Panc1 (cell line): ENCODE data around the gene ITGB5. TPM values are rescaled to one million over a fixed set of nuclear protein-coding genes. Genes with fewer than 3 reads are reported as not detected.

Experiments used
- ATAC-seq: fragments of 200-7000 bp; cut with Tn5 transposase; 2 replicates; pipeline ENCODE4 v1.9.1; 2020; ENCODE audit warnings: mild to moderate bottlenecking, moderate library complexity
- BruUV-seq: library from RNA; stranded (reverse); fragments of 400-500 nt; replicated peaks from 2 replicates; lab custom pipeline; 2021; lab: Mats Ljungman, UMichigan
- CTCF ChIA-PET: fragments of 300-600 bp; sonication (Branson Sonifier 250); formaldehyde crosslinking; loops from one replicate; lab custom pipeline; 2022; ENCODE audit warnings: antibody characterized with exemption; lab: Charles Lee
- POLR2A ChIA-PET: fragments of 300-600 bp; sonication (Branson Sonifier 250); formaldehyde crosslinking; loops from one replicate; lab custom pipeline; 2022; ENCODE audit warnings: antibody characterized with exemption; lab: Charles Lee
- DNase-seq: peaks from one replicate; pipeline ENCODE4 v3.0.0-alpha.2; 2010; ENCODE audit warnings: low read depth, low spot score
- H3K27ac ChIP-seq: 2 replicates; pipeline ENCODE4 v1.5.1; 2011; ENCODE audit warnings: mild to moderate bottlenecking, low read length, inconsistent platforms
- H3K27me3 ChIP-seq: fragments of 200-500 bp; sonication (Bioruptor generic); 2 replicates; pipeline ENCODE4 v1.6.0; 2014; ENCODE audit warnings: low read length, inconsistent platforms; ENCODE audit not compliant: control insufficient read depth, insufficient read depth
- H3K36me3 ChIP-seq: fragments of 200-500 bp; sonication (Bioruptor generic); 2 replicates; pipeline ENCODE4 v1.5.1; 2014; ENCODE audit warnings: inconsistent platforms, mild to moderate bottlenecking, low read length, moderate library complexity; ENCODE audit not compliant: control insufficient read depth, insufficient read depth
- H3K4me1 ChIP-seq: 2 replicates; pipeline ENCODE4 v1.5.1; 2011; ENCODE audit warnings: inconsistent platforms, mild to moderate bottlenecking, low read length, moderate library complexity; ENCODE audit not compliant: control insufficient read depth, insufficient read depth
- H3K4me3 ChIP-seq, 2 experiments: 2 replicates each; pipeline ENCODE4 v1.5.1; 2011 to 2012; ENCODE audit warnings: low read depth in 2 of 2, low read length in 2 of 2, mild to moderate bottlenecking in 2 of 2, inconsistent platforms in 1 of 2, moderate library complexity in 1 of 2
- H3K9me3 ChIP-seq: fragments of 200-500 bp; sonication (Bioruptor generic); 2 replicates; pipeline ENCODE4 v1.5.1; 2014; ENCODE audit warnings: low read depth, mild to moderate bottlenecking, inconsistent platforms, low read length, moderate library complexity; ENCODE audit not compliant: control insufficient read depth, insufficient read depth
- CTCF ChIP-seq: fragments of 450-650 bp; IDR thresholded peaks from 2 replicates; pipeline ENCODE4 v1.5.1; 2017; ENCODE audit warnings: mild to moderate bottlenecking
- POLR2AphosphoS5 ChIP-seq: IDR thresholded peaks from 2 replicates; pipeline ENCODE4 v1.6.1; 2012; ENCODE audit warnings: mild to moderate bottlenecking, low read depth, low read length, moderate library complexity
- REST ChIP-seq, 2 experiments: IDR thresholded peaks; 2 replicates each; pipeline ENCODE4 v1.6.1; 2011 to 2012; ENCODE audit warnings: low read depth in 2 of 2, control low read depth in 1 of 2, low read length in 1 of 2, mild to moderate bottlenecking in 1 of 2, moderate library complexity in 1 of 2; ENCODE audit not compliant: insufficient read depth in 1 of 2
- SIN3A ChIP-seq: IDR thresholded peaks from 2 replicates; pipeline ENCODE4 v1.6.1; 2012; ENCODE audit warnings: low read depth, mild to moderate bottlenecking, low read length, moderate library complexity, borderline replicate concordance; ENCODE audit not compliant: insufficient read depth
- TCF7L2 ChIP-seq: IDR thresholded peaks from 2 replicates; pipeline ENCODE4 v1.6.1; 2011; ENCODE audit warnings: mild to moderate bottlenecking, low read depth, low read length, inconsistent platforms
- in situ Hi-C: cut with HindIII; loops from 2 replicates; pipeline ENCODE4 v1.10.0; 2016; ENCODE audit warnings: low sequenced_read_pairs, low pct_unique_long_range_greater_than_20kb
- intact Hi-C: fragments of 100-400 bp; cut with micrococcal nuclease; formaldehyde crosslinking; loops from one replicate; pipeline ENCODE4 v1.10.0; 2022; ENCODE audit not compliant: unreplicated experiment
- total RNA-seq: library from RNA; stranded (reverse); gene quantifications from one replicate; pipeline ENCODE4 v1.2.1, GENCODE V29; 2021; ENCODE audit not compliant: unreplicated experiment

The ITGB5 gene
- total RNA-seq, 1 experiment from 2014 or later: 446 TPM

DNA sequence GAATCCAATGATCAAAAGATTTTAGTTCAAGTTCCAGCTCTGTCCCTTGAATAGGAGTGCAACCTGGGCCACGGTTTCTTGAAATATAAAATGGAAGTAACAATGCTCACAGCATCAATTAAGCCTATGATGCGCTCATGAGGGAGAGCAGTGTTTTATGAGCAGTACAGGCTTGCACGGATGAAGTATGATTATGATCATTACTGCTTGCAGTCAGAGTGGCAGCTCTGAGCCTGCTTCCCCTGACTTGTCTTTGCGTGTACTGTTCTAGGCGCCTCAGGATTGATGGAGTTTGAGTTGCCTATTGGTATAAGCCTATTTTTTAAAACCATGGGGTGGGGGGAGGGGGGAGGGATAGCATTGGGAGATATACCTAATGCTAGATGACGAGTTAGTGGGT lies 37.0 kb downstream of the ITGB5 start:
- intact Hi-C loops (no loop called here), in situ Hi-C loops (no loop called here)
- Histone ChIP-seq H3K27me3 (no peaks in the 10 kb centered on the region), H3K9me3 (no peaks in the 10 kb centered on the region), H3K4me3 (no peak overlapping the region), H3K27ac (no peak overlapping the region), H3K36me3 (no peaks in the 10 kb centered on the region; the same call in 1 of the 2 replicates), H3K4me1 (peaks cover 12% of the 10 kb centered on the region)
- ATAC-seq: no peak
- no peak for DNase-seq
- BruUV-seq: no TSS peak
- ChIA-PET CTCF (interaction anchor here (1.3 kb wide), 1 partner anchor 64 kb away, joined by 3 read pairs; no protein-coding TSS in a partner anchor), POLR2A (no interaction called here)
- TF ChIP-seq TCF7L2 (no peak), REST (IDR thresholded peaks at IDR 0.05; ENCODE audit: insufficient read depth in 1 of 2, low read depth in 2 of 2, low read length in 1 of 2) (no peak), POLR2AphosphoS5 (no peak), SIN3A (no peak), CTCF (no peak)

DNA sequence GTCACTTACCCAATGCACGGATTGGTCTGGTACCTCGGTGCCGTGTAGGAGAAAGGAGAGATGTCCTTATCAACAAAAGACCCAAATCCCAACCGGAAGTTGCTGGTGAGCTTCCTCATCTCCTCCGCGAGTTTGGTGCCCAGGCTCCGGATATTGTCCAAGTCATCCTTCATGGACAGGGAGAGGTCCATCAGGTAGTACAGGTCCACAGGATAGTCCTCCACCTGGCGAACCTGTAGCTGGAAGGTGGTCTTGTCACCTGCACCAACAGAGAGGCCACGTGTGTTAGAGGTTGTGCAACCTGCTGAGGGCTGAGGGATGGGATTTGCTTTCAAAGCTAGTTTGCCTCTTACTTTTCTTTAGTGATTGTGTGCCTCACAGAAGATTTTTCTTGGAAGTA lies 38.9 kb downstream of the ITGB5 start:
- H3K27ac ChIP-seq: no peak overlapping the region
- no peak for ATAC-seq
- CTCF ChIA-PET: no interaction called here
- POLR2A ChIA-PET: no interaction called here
- no peak overlapping the region for H3K4me3 ChIP-seq
- TF ChIP-seq CTCF (no peak), TCF7L2 (no peak), POLR2AphosphoS5 (no peak), SIN3A (no peak), REST (IDR thresholded peaks at IDR 0.05; ENCODE audit: insufficient read depth in 1 of 2, low read depth in 2 of 2, low read length in 1 of 2) (no peak)
- BruUV-seq: no TSS peak
- no peaks in the 10 kb centered on the region for H3K9me3 ChIP-seq
- no peaks in the 10 kb centered on the region for H3K27me3 ChIP-seq
- intact Hi-C loops: no loop called here
- in situ Hi-C loops: no loop called here
- no peak for DNase-seq
- peaks cover 9% of the 10 kb centered on the region for H3K4me1 ChIP-seq
- H3K36me3 ChIP-seq: no peaks in the 10 kb centered on the region; the same call in 1 of the 2 replicates
